Activated CD8-positive, alpha-beta T cell treated with anti-CD3 and anti-CD28 coated beads for 36 hours (primary cell): ENCODE data around the gene CSHL1. TPM values are rescaled to one million over a fixed set of nuclear protein-coding genes. Genes with fewer than 3 reads are reported as not detected.

Source experiments
- ATAC-seq: fragments of 200-7000 bp; cut with Tn5 transposase; one replicate; pipeline ENCODE4 v1.10.0; 2021; ENCODE audit warnings: mild to moderate bottlenecking, moderate library complexity
- CTCF ChIA-PET: fragments of 350-600 bp; sonication (Branson Sonifier 250); formaldehyde crosslinking; loops from one replicate; lab custom pipeline; 2021; ENCODE audit warnings: antibody characterized with exemption; lab: Charles Lee
- POLR2A ChIA-PET: fragments of 350-600 bp; sonication (Branson Sonifier 250); formaldehyde crosslinking; loops from one replicate; lab custom pipeline; 2021; ENCODE audit warnings: antibody characterized with exemption; lab: Charles Lee
- DNase-seq: peaks from one replicate; pipeline ENCODE4 v3.0.0-alpha.2; 2020
- H3K27ac Mint-ChIP-seq: one replicate; pipeline ENCODE4 v1.8.0; 2021; ENCODE audit warnings: mild to moderate bottlenecking, mixed read lengths
- H3K27me3 Mint-ChIP-seq: one replicate; pipeline ENCODE4 v1.8.0; 2021; ENCODE audit warnings: mixed read lengths
- H3K36me3 Mint-ChIP-seq: one replicate; pipeline ENCODE4 v1.8.0; 2021; ENCODE audit warnings: low read depth, mixed read lengths
- H3K4me1 Mint-ChIP-seq: one replicate; pipeline ENCODE4 v1.8.0; 2021; ENCODE audit warnings: low read depth, mixed read lengths
- H3K4me3 Mint-ChIP-seq: one replicate; pipeline ENCODE4 v1.8.0; 2021; ENCODE audit warnings: mild to moderate bottlenecking, moderate library complexity, mixed read lengths
- H3K9me3 Mint-ChIP-seq: one replicate; pipeline ENCODE4 v1.8.0; 2021; ENCODE audit warnings: mixed read lengths
- intact Hi-C: fragments of 100-400 bp; cut with micrococcal nuclease; formaldehyde crosslinking; loops from one replicate; pipeline ENCODE4 v1.10.0; 2022
- total RNA-seq, 2 experiments: library from RNA; stranded (reverse); gene quantifications; one replicate each; pipeline ENCODE4 v1.2.3, GENCODE V29; 2021
- TF ChIP-seq, protein P1 (sequence below): fragments of 200-600 bp; IDR thresholded peaks from one replicate; pipeline ENCODE4 v1.8.0; 2022; ENCODE audit warnings: antibody characterized with exemption, mild to moderate bottlenecking

Gene CSHL1
- total RNA-seq, 2 experiments from 2014 or later: not detected

DNA sequence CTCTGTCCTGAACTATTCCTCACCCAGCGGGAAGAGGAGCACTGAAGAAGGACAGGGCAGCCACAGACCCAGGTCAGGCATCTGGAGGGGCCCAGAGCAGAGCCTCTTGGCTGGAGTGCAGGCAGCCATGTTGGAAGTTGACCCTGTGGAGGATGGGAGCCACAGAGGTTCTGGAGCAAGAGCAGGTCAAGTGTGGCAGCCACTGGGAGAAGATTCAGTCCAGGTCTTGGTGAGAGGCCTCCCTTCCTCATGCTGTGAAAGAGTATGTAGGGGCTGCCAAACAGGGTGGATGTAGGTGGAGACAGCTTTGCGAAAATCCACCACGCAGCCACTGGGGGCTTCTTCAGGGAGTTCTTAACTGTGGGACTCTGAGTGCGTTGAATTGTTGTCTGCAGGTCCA lies 21.7 kb upstream of the CSHL1 start:
- Mint-ChIP-seq H3K27me3 (no peaks in the 10 kb centered on the region), H3K27ac (peak overlapping the region; percentile 91), H3K4me1 (peaks cover 15% of the 10 kb centered on the region), H3K9me3 (no peaks in the 10 kb centered on the region), H3K36me3 (peaks cover 2% of the 10 kb centered on the region), H3K4me3 (peak overlapping the region; percentile 96)
- POLR2A ChIA-PET: interaction anchor here (0.7 to 1.3 kb wide), 4 partner anchors 10 to 214 kb away, joined by 3 to 5 read pairs (median 4); no protein-coding TSS in a partner anchor
- CTCF ChIA-PET: interaction anchor here (0.9 to 4.5 kb wide), 11 partner anchors 10 to 201 kb away, joined by 3 to 28 read pairs (median 8); partner anchors contain the start of gene GH1
- ATAC-seq (no peak), DNase-seq (no peak)
- TF ChIP-seq, protein P1, sequence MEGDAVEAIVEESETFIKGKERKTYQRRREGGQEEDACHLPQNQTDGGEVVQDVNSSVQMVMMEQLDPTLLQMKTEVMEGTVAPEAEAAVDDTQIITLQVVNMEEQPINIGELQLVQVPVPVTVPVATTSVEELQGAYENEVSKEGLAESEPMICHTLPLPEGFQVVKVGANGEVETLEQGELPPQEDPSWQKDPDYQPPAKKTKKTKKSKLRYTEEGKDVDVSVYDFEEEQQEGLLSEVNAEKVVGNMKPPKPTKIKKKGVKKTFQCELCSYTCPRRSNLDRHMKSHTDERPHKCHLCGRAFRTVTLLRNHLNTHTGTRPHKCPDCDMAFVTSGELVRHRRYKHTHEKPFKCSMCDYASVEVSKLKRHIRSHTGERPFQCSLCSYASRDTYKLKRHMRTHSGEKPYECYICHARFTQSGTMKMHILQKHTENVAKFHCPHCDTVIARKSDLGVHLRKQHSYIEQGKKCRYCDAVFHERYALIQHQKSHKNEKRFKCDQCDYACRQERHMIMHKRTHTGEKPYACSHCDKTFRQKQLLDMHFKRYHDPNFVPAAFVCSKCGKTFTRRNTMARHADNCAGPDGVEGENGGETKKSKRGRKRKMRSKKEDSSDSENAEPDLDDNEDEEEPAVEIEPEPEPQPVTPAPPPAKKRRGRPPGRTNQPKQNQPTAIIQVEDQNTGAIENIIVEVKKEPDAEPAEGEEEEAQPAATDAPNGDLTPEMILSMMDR: no peak
- intact Hi-C loops: no loop called here

DNA sequence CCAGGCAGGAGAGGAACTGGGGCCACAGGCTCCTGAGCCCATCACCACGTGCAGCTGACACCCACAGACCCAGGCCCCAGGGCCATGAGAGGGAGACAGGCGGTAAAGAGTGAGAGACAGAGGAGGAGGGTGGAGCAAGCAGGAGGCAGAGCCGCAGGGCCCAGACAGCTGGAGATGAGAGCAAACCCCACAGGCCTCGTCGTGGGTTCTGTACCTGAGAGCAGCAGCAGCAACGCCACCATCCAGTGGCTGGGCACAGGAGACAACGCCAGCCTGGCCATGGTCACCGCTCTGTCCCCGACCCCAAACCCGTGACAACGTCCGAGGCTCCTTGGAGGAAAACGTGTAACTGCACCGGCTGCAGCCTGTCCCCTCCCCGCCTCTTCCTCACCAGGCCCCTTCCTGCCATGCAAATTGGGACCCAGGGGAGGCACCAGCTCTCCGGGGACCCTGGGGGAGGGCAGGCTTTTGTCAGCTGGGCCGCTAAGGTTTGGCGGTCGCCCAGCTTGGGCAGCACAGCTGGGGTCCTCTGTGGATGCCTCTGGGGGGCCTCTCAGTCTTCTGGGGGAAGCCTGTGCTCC lies 21.0 kb upstream of the CSHL1 start, which contains the start of gene CD79B:
Gene CD79B (minus strand): TSS at position 351 of the 581 bp plus-strand sequence. CDS start 70 bp downstream, at position 281.
- DNase-seq (peak; percentile 79), ATAC-seq (peak; percentile 86)
- no peaks in the 10 kb centered on the region for H3K27me3 Mint-ChIP-seq
- peaks cover 15% of the 10 kb centered on the region for H3K4me1 Mint-ChIP-seq
- no peaks in the 10 kb centered on the region for H3K9me3 Mint-ChIP-seq
- H3K4me3 Mint-ChIP-seq: peak within 1 kb of the TSS; percentile 96
- intact Hi-C loops: no loop called here
- peak within 1 kb of the TSS; percentile 91 for H3K27ac Mint-ChIP-seq
- ChIA-PET POLR2A (interaction anchor here (0.7 to 1.3 kb wide), 3 partner anchors 9 to 214 kb away, joined by 3 to 5 read pairs (median 3); no protein-coding TSS in a partner anchor), CTCF (interaction anchor here (0.9 to 4.5 kb wide), 13 partner anchors 10 to 201 kb away, joined by 3 to 28 read pairs (median 6); partner anchors contain the start of gene GH1)
- H3K36me3 Mint-ChIP-seq: peaks cover 2% of the 10 kb centered on the region
- TF ChIP-seq, protein P1: no peak

DNA sequence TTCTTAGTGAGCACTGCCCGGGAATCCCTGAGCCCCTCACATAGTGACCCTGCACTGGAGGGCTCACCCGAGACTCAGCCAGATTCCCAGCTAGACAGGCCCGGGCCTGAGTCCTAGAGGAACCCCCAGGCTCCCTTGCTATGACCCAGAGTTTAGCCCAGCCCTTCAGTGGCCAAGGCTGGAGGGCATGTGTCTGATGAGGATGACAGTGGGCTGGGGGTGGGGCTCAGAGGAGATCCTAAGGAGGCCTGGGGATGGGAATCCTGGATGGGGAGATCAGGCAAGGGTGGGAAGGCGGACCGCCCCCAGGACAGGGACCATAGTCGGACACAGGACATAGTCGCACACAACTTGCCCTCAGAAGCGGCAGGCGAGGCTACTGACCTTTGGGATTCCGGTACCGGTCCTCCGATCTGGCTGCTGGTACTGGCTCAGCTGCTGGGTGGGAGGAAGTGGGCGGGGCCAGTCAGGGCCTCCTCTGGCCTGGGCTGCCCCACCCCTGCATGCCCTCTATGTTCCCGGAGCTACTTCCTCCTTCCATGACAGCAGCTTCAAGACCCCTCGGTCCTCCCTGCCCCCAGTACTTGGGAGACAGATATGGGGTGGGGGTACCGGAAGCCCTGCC lies 20.0 kb upstream of the CSHL1 start:
- peak overlapping the region; percentile 96 for H3K4me3 Mint-ChIP-seq
- H3K27me3 Mint-ChIP-seq: no peaks in the 10 kb centered on the region
- H3K4me1 Mint-ChIP-seq: peaks cover 15% of the 10 kb centered on the region
- H3K27ac Mint-ChIP-seq: peak overlapping the region; percentile 91
- intact Hi-C loops: no loop called here
- DNase-seq (peak; percentile 80), ATAC-seq (peak; percentile 71)
- peaks cover 2% of the 10 kb centered on the region for H3K36me3 Mint-ChIP-seq
- POLR2A ChIA-PET: no interaction called here
- no peaks in the 10 kb centered on the region for H3K9me3 Mint-ChIP-seq
- TF ChIP-seq, protein P1: no peak
- CTCF ChIA-PET: interaction anchor here (0.9 to 4.5 kb wide), 8 partner anchors 12 to 98 kb away, joined by 3 to 28 read pairs (median 4); partner anchors contain the start of gene GH1

DNA sequence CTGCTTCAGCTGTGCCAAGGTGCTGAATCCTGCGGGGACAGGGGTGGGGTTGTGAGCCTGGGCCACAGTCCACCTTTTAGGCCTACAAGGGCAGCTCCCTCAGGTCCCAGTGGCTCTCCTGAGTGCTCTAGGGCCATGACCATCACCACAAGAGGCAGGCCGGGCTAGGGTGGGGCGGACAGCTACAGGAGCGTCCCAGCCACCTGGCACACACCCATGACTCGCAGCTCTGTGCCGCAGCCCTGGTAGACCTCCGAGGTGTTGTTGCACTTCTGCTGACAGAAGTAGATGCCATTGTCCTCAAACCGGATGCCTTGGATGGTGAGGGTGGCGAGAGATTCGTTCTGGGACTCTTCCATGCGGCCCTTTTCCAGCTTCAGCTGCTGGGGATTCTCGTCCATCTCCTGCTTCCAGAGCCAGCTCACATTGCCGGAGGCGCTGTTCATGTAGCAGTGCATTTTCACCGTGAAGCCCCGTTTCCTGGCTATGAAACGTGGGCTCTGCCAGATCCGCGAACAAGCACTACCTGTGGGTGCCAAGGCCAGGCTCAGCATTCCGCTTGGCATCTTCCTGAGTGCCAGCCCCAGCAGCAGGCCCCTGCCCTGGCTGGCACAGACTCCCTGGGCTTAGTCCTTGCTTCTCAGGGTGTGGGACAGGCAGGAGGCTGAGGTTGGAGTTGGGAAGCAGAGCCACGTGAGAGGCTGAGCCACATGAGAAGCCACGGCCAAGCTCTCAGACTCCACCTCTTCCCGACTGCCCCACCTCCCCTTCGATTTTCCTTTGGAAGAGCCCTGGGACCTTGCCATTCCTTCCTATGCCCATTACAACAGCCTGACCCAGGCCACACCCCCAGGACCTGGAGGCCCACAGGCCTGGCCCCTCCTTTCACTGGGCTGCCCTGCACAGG lies 19.1 kb upstream of the CSHL1 start:
- intact Hi-C loops: no loop called here
- Mint-ChIP-seq H3K4me1 (peaks cover 15% of the 10 kb centered on the region), H3K27ac (peak overlapping the region; percentile 66), H3K36me3 (peaks cover 2% of the 10 kb centered on the region), H3K9me3 (no peaks in the 10 kb centered on the region), H3K4me3 (peak overlapping the region; percentile 96), H3K27me3 (no peaks in the 10 kb centered on the region)
- no peak for ATAC-seq
- POLR2A ChIA-PET: no interaction called here
- DNase-seq: no peak
- CTCF ChIA-PET: interaction anchor here (0.7 to 4.5 kb wide), 11 partner anchors 11 to 204 kb away, joined by 3 to 23 read pairs (median 4); partner anchors contain the start of gene GH1
- TF ChIP-seq, protein P1: no peak
